Neutrophil (primary cell): Measurements from ENCODE around the gene CD3E.

Experiments used
- H3K27ac ChIP-seq: fragments of 200-600 bp; sonication (generic); 2 replicates; pipeline ENCODE4 v1.5.1; 2016; ENCODE audit warnings: mild to moderate bottlenecking, moderate library complexity
- H3K27me3 ChIP-seq: fragments of 200-600 bp; sonication (generic); 2 replicates; pipeline ENCODE4 v1.6.0; 2016; ENCODE audit warnings: mild to moderate bottlenecking
- H3K36me3 ChIP-seq: fragments of 200-600 bp; sonication (generic); 2 replicates; pipeline ENCODE4 v1.5.1; 2017
- H3K4me1 ChIP-seq, 2 experiments: fragments of 200-600 bp in 1 of 2; sonication (generic) in 1 of 2; 1 replicate in 1 of 2; 2 replicates in 1 of 2; pipeline versions ENCODE4 v1.5.1 to v1.6.1; 2013 to 2016; ENCODE audit warnings: low read depth in 1 of 2, low read length in 1 of 2, mild to moderate bottlenecking in 1 of 2, moderate library complexity in 1 of 2; ENCODE audit not compliant: control insufficient read depth in 1 of 2, insufficient read depth in 1 of 2
- H3K4me3 ChIP-seq, 2 experiments: fragments of 200-600 bp in 1 of 2; sonication (generic) in 1 of 2; 1 replicate in 1 of 2; 2 replicates in 1 of 2; pipeline ENCODE4 v1.5.1; 2013 to 2016; ENCODE audit warnings: low read depth in 1 of 2, low read length in 1 of 2, mild to moderate bottlenecking in 1 of 2, moderate library complexity in 1 of 2
- H3K9me3 ChIP-seq: fragments of 200-600 bp; sonication (generic); 2 replicates; pipeline ENCODE4 v1.5.1; 2016
- CTCF ChIP-seq: fragments of 200-600 bp; sonication (generic); IDR thresholded peaks from 2 replicates; pipeline ENCODE4 v1.5.1; 2016; ENCODE audit warnings: antibody characterized with exemption

CD3E gene

GRCh38 chr11:118310781-118311485, 6.4 kb downstream of the CD3E start:
- Histone ChIP-seq H3K4me3 (no peak overlapping the region), H3K27me3 (peaks cover 34% of the 10 kb centered on the region), H3K36me3 (no peaks in the 10 kb centered on the region), H3K4me1 (peaks cover 0 to 7% of the 10 kb centered on the region in 2 experiments), H3K27ac (no peak overlapping the region), H3K9me3 (no peaks in the 10 kb centered on the region)
- no peak for TF ChIP-seq CTCF

GRCh38 chr11:118311518-118311917, 7.0 kb downstream of the CD3E start:
- Histone ChIP-seq H3K4me1 (peaks cover 2 to 12% of the 10 kb centered on the region in 2 experiments), H3K36me3 (no peaks in the 10 kb centered on the region), H3K9me3 (no peaks in the 10 kb centered on the region), H3K4me3 (no peak overlapping the region), H3K27ac (no peak overlapping the region), H3K27me3 (peaks cover 40% of the 10 kb centered on the region)
- no peak for TF ChIP-seq CTCF

GRCh38 chr11:118312328-118312727, 7.8 kb downstream of the CD3E start:
- Histone ChIP-seq H3K4me3 (no peak overlapping the region), H3K9me3 (no peaks in the 10 kb centered on the region), H3K27me3 (peaks cover 48% of the 10 kb centered on the region), H3K4me1 (peaks cover 9 to 20% of the 10 kb centered on the region in 2 experiments), H3K36me3 (no peaks in the 10 kb centered on the region), H3K27ac (no peak overlapping the region)
- TF ChIP-seq CTCF = no peak

- H3K27ac ChIP-seq = no peak overlapping the region
- TF ChIP-seq CTCF = no peak
- no peaks in the 10 kb centered on the region for H3K9me3 ChIP-seq
- no peak overlapping the region for H3K4me3 ChIP-seq
- no peaks in the 10 kb centered on the region for H3K36me3 ChIP-seq
- H3K27me3 ChIP-seq = peaks cover 49% of the 10 kb centered on the region
- peaks cover 9 to 23% of the 10 kb centered on the region in 2 experiments for H3K4me1 ChIP-seq
These were observed 8.7 kb downstream of the CD3E start for GRCh38 chr11:118313242-118313641.

GRCh38 chr11:118314988-118315411, 10.5 kb downstream of the CD3E start:
- Histone ChIP-seq H3K4me3 (no peak overlapping the region), H3K27ac (no peak overlapping the region), H3K4me1 (peaks cover 20 to 38% of the 10 kb centered on the region in 2 experiments), H3K27me3 (peaks cover 49% of the 10 kb centered on the region), H3K9me3 (no peaks in the 10 kb centered on the region), H3K36me3 (no peaks in the 10 kb centered on the region)
- TF ChIP-seq CTCF = no peak
